Loucy (cell line): ENCODE results near the gene CCM2.

Experiments used
- H2AFZ ChIP-seq: fragments of 200-600 bp; sonication (generic); 2 replicates; pipeline ENCODE4 v1.6.0; 2016; ENCODE audit warnings: antibody characterized with exemption, mild to moderate bottlenecking, low read length, moderate library complexity
- H3F3A ChIP-seq: fragments of 200-600 bp; 2 replicates; pipeline ENCODE4 v1.6.0; 2016; ENCODE audit warnings: antibody characterized with exemption, low read depth, mild to moderate bottlenecking
- H3K27me3 ChIP-seq: fragments of 200-600 bp; sonication (generic); 2 replicates; pipeline ENCODE4 v1.6.1; 2014; ENCODE audit warnings: low read length, mild to moderate bottlenecking; ENCODE audit not compliant: insufficient read depth, poor library complexity, severe bottlenecking
- H3K36me3 ChIP-seq: fragments of 200-600 bp; sonication (generic); 2 replicates; pipeline ENCODE4 v1.6.1; 2016; ENCODE audit warnings: low read length; ENCODE audit not compliant: insufficient read depth
- H3K4me1 ChIP-seq: fragments of 200-600 bp; sonication (generic); 2 replicates; pipeline ENCODE4 v1.5.1; 2014; ENCODE audit warnings: low read length, mild to moderate bottlenecking; ENCODE audit not compliant: insufficient read depth, poor library complexity, severe bottlenecking
- H3K4me2 ChIP-seq: fragments of 200-600 bp; sonication (generic); 2 replicates; pipeline ENCODE4 v1.6.0; 2014; ENCODE audit warnings: antibody characterized with exemption, low read length, low read depth, mild to moderate bottlenecking; ENCODE audit not compliant: poor library complexity, severe bottlenecking
- H3K4me3 ChIP-seq: fragments of 200-600 bp; sonication (generic); 2 replicates; pipeline ENCODE4 v1.5.1; 2014; ENCODE audit warnings: low read length, mild to moderate bottlenecking, mixed read lengths; ENCODE audit not compliant: poor library complexity, severe bottlenecking
- H3K79me2 ChIP-seq: fragments of 200-600 bp; sonication (generic); 2 replicates; pipeline ENCODE4 v1.6.1; 2014; ENCODE audit warnings: low read length; ENCODE audit not compliant: insufficient read depth
- H3K9ac ChIP-seq: fragments of 200-600 bp; sonication (generic); 2 replicates; pipeline ENCODE4 v1.6.0; 2014; ENCODE audit warnings: mild to moderate bottlenecking, low read depth, low read length, moderate library complexity; ENCODE audit not compliant: poor library complexity, severe bottlenecking
- H3K9me2 ChIP-seq: fragments of 200-600 bp; sonication (generic); replicated peaks from 2 replicates; pipeline ENCODE4 v1.6.1; 2016; ENCODE audit warnings: low read depth, low read length, mixed read lengths
- H3K9me3 ChIP-seq: fragments of 200-600 bp; sonication (generic); 2 replicates; pipeline ENCODE4 v1.6.1; 2014; ENCODE audit warnings: mild to moderate bottlenecking, antibody characterized with exemption, low read length, low read depth; ENCODE audit not compliant: insufficient read depth
- H4K20me1 ChIP-seq: fragments of 200-600 bp; sonication (generic); 2 replicates; pipeline ENCODE4 v1.6.0; 2014; ENCODE audit warnings: antibody characterized with exemption, low read length, mild to moderate bottlenecking; ENCODE audit not compliant: insufficient read depth, poor library complexity, severe bottlenecking
- CTCF ChIP-seq: fragments of 200-600 bp; sonication (generic); conservative IDR thresholded peaks from 2 replicates; pipeline ENCODE4 v1.5.1; 2014; ENCODE audit warnings: mild to moderate bottlenecking, antibody characterized with exemption, low read length
- EZH2phosphoT487 ChIP-seq: fragments of 200-600 bp; IDR thresholded peaks from 2 replicates; pipeline ENCODE4 v1.6.1; 2018; ENCODE audit warnings: antibody characterized with exemption, mild to moderate bottlenecking, moderate library complexity, borderline replicate concordance

Gene CCM2

GRCh38 chr7:44994877-44995554 is 5.0 kb upstream of the CCM2 start:
- no peaks in the 10 kb centered on the region for H4K20me1 ChIP-seq
- H3F3A ChIP-seq, result peaks cover 28% of the 10 kb centered on the region
- H3K4me1 ChIP-seq, result peaks cover 72% of the 10 kb centered on the region
- H3K79me2 ChIP-seq, result peaks cover 22% of the 10 kb centered on the region
- no peaks in the 10 kb centered on the region for H3K9me2 ChIP-seq
- TF ChIP-seq CTCF, result no peak
- no peak for TF ChIP-seq EZH2phosphoT487
- no peak overlapping the region for H2AFZ ChIP-seq
- peak overlapping the region; percentile 67 for H3K4me3 ChIP-seq
- H3K4me2 ChIP-seq, result peak overlapping the region; percentile 84
- no peaks in the 10 kb centered on the region for H3K36me3 ChIP-seq
- H3K9ac ChIP-seq, result peak overlapping the region; percentile 84
- no peaks in the 10 kb centered on the region for H3K9me3 ChIP-seq
- H3K27me3 ChIP-seq, result no peaks in the 10 kb centered on the region

GRCh38 chr7:44995555-44996493 is 4.2 kb upstream of the CCM2 start:
- no peaks in the 10 kb centered on the region for H3K27me3 ChIP-seq
- H3K4me1 ChIP-seq, result peaks cover 64% of the 10 kb centered on the region
- peak overlapping the region; percentile 84 for H3K9ac ChIP-seq
- peak overlapping the region; percentile 67 for H3K4me3 ChIP-seq
- H3K9me3 ChIP-seq, result no peaks in the 10 kb centered on the region
- peak overlapping the region; percentile 84 for H3K4me2 ChIP-seq
- peaks cover 28% of the 10 kb centered on the region for H3F3A ChIP-seq
- peaks cover 27% of the 10 kb centered on the region for H3K79me2 ChIP-seq
- no peak overlapping the region for H2AFZ ChIP-seq
- no peaks in the 10 kb centered on the region for H3K36me3 ChIP-seq
- TF ChIP-seq CTCF (no peak), EZH2phosphoT487 (no peak)
- H3K9me2 ChIP-seq, result no peaks in the 10 kb centered on the region
- H4K20me1 ChIP-seq, result peaks cover 4% of the 10 kb centered on the region

GRCh38 chr7:44998153-44998871 is 1.7 kb upstream of the CCM2 start:
- no peak overlapping the region for H2AFZ ChIP-seq
- H3K9me3 ChIP-seq, result no peaks in the 10 kb centered on the region
- no peaks in the 10 kb centered on the region for H3K9me2 ChIP-seq
- peaks cover 25% of the 10 kb centered on the region for H4K20me1 ChIP-seq
- peaks cover 71% of the 10 kb centered on the region for H3K4me1 ChIP-seq
- TF ChIP-seq EZH2phosphoT487 (no peak), CTCF (no peak)
- no peaks in the 10 kb centered on the region for H3K27me3 ChIP-seq
- peak overlapping the region; percentile 95 for H3K9ac ChIP-seq
- peaks cover 52% of the 10 kb centered on the region for H3K79me2 ChIP-seq
- peaks cover 28% of the 10 kb centered on the region for H3F3A ChIP-seq
- H3K36me3 ChIP-seq, result no peaks in the 10 kb centered on the region
- peak overlapping the region; percentile 90 for H3K4me2 ChIP-seq
- H3K4me3 ChIP-seq, result peak overlapping the region; percentile 90
